Fibroblast of pulmonary artery (primary cell): ENCODE data around the gene QRFP.
A peak's percentile ranks its signal among the peaks of the same experiment; 100 is the strongest.

Experiments used
- DNase-seq: peaks from one replicate; pipeline ENCODE4 v3.0.0-alpha.2; 2010; ENCODE audit warnings: low read depth
- H3K4me3 ChIP-seq: replicated peaks from 2 replicates; pipeline ENCODE4 v1.5.1; 2011; ENCODE audit warnings: low read depth, mild to moderate bottlenecking, control low read depth, low read length, moderate library complexity
- TF ChIP-seq, protein P1 (sequence below): IDR thresholded peaks from 2 replicates; pipeline ENCODE4 v1.5.1; 2011; ENCODE audit warnings: mild to moderate bottlenecking, control low read depth, low read length, inconsistent platforms; ENCODE audit errors: missing control alignments

The QRFP gene

DNA sequence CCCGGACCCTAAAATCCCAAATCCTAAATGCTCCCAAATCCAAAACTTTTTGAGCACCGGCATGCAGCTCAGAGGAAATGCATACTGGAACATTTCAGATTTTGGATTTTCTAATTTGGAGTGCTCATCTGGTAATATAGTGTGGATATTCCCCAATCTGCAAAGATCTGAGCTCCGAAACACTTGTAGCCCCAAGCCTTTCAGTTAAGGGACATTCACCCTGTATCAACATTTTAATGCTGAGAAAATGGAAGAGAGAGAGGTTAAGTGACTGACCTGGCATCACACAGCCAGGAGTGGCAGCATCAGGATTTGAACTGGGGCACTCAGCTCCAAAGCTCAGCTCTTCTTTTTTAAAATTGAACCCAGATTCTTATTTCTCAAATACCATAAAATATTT lies 30.7 kb downstream of the QRFP start:
- DNase-seq: no peak
- H3K4me3 ChIP-seq: no peak overlapping the region
- TF ChIP-seq, protein P1, sequence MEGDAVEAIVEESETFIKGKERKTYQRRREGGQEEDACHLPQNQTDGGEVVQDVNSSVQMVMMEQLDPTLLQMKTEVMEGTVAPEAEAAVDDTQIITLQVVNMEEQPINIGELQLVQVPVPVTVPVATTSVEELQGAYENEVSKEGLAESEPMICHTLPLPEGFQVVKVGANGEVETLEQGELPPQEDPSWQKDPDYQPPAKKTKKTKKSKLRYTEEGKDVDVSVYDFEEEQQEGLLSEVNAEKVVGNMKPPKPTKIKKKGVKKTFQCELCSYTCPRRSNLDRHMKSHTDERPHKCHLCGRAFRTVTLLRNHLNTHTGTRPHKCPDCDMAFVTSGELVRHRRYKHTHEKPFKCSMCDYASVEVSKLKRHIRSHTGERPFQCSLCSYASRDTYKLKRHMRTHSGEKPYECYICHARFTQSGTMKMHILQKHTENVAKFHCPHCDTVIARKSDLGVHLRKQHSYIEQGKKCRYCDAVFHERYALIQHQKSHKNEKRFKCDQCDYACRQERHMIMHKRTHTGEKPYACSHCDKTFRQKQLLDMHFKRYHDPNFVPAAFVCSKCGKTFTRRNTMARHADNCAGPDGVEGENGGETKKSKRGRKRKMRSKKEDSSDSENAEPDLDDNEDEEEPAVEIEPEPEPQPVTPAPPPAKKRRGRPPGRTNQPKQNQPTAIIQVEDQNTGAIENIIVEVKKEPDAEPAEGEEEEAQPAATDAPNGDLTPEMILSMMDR: no peak

- DNase-seq: no peak
- no peak overlapping the region for H3K4me3 ChIP-seq
- TF ChIP-seq, protein P1: no peak
These were observed 32.1 kb downstream of the QRFP start for GRCh38 chr9:130864541-130864940.

DNA sequence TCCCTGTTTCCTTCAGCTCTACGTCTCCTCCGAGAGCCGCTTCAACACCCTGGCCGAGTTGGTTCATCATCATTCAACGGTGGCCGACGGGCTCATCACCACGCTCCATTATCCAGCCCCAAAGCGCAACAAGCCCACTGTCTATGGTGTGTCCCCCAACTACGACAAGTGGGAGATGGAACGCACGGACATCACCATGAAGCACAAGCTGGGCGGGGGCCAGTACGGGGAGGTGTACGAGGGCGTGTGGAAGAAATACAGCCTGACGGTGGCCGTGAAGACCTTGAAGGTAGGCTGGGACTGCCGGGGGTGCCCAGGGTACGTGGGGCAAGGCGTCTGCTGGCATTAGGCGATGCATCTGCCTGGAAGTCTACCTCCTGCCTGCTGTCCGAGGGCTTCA lies 33.9 kb downstream of the QRFP start:
- TF ChIP-seq, protein P1: no peak
- no peak for DNase-seq

DNA sequence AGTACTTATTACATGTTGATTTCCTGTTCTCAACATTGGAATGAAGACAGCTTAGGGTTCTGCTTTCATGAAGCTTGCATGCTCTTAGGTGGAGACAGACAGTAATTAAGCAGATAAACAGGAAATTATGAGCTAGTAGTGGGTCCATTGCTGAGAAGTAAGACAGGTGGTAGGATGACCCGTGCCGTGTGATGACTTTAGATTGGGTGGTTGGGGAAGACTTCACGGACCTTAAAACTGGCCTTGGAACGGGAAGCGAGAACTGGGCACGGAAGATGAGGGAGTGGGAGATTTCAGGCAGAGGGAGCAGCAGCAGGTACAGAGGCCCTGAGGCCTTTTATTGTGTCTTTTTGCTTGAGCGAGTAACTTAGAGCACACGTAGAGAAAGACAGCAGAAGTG lies 34.4 kb downstream of the QRFP start:
- DNase-seq: no peak
- H3K4me3 ChIP-seq: no peak overlapping the region
- TF ChIP-seq, protein P1: no peak

More for the DNA sequence above, 33.9 kb downstream of the QRFP start:
- no peak overlapping the region for H3K4me3 ChIP-seq

DNA sequence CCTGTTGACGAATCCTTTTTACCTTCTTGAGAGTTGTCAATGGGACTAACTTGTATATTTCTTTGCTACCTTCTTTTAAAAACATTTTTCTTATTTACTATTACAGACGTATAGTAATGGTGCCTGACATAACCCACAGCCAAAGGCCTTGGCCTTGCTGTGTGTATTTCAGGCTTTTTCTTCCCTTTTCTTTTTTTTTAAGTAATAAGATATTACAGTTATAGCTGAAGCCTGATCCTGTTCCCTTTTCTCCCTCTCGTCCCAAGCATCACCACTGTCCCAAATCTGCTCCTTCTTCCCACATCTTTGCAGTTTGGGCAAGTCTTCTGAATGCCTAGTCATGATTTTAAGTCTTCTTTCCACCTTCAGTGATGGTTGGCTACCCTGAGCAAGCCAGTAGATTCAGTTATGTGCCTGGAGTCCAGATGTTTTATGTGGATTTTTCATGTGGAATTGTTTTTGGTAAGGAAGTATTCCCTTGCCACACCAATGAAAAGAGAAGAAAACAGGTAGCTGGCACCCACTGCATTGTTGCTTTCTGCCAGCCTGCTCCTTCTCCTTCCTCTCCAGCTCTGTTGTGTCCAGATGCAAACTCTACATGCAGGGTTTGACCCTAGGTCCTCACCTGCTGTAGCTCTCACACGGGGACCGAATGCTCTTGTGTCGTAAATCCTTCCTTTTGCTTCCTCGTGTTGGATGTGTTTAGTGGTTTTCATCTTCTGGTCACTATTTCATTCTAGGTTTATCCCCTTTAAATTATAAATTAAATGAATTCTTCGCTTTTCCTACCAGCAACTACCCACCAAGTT lies 35.0 kb downstream of the QRFP start:
- no peak for DNase-seq
- TF ChIP-seq, protein P1: no peak
- no peak overlapping the region for H3K4me3 ChIP-seq

DNA sequence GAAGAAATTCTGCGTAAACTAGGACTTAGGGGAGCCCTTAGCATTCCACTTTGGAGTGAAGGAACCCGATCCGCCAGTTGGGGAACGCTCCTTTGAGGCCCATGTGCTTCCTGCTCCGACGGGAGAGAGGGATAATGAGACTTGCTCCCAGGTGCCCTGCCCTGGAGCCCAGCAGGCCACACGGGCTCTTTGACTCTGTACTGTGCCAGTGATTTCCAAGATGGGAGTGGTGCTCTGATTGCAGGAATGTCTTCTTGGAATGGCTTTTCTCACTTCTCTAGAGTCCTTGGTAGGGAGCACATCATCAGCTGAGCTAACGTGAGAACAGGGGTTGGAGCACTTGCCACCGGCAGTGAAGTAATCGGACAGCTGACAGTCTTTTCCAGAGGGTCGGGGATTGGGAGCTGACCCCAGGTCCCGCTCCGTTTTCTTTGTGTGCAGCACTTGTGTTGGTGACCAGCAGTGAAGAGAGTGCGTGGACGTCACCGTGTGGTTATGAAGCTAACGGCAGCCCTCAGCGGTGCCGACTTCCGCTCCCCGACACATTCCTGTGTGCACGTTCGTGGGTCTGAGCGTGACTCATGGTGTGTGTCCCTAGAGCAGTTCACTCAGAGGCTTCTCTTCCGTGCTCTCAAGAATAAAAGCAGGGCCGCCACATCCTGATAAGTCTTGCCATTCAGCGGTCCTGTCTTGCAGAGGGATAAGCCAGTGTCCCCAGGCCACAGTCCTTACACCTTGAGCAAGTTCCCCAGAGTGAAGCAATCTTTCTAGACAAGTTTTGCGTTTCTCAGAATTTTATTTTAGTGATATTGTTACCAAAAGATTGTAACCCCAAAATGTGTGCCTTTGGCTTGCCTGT lies 35.9 kb downstream of the QRFP start:
- TF ChIP-seq, protein P1: peak; percentile 35
- peak; percentile 97 for DNase-seq
- no peak overlapping the region for H3K4me3 ChIP-seq
